BJ (cell line): Measurements from ENCODE around the gene UMAD1. TPM values are rescaled to one million over a fixed set of nuclear protein-coding genes. Genes with fewer than 3 reads are reported as not detected.

Experiments used
- CTCF ChIA-PET: fragments of 350-600 bp; formaldehyde crosslinking; extraction: SDS; loops from one replicate; lab custom pipeline; 2021; ENCODE audit warnings: antibody characterized with exemption, inconsistent platforms; lab: Yijun Ruan, JAX
- POLR2A ChIA-PET: fragments of 300-600 bp; sonication (Branson Sonifier 250); formaldehyde crosslinking; extraction: SDS; loops from one replicate; lab custom pipeline; 2021; ENCODE audit warnings: antibody characterized with exemption; lab: Charles Lee
- DNase-seq: peaks from one replicate; pipeline ENCODE4 v3.0.0-alpha.2; 2011; ENCODE audit warnings: low read depth
- H3K27me3 ChIP-seq: 2 replicates; pipeline ENCODE4 v1.6.0; 2011; ENCODE audit warnings: low read length; ENCODE audit not compliant: control insufficient read depth, insufficient read depth
- H3K36me3 ChIP-seq: 2 replicates; pipeline ENCODE4 v1.5.1; 2011; ENCODE audit warnings: low read length; ENCODE audit not compliant: control insufficient read depth, insufficient read depth
- H3K4me3 ChIP-seq: 2 replicates; pipeline ENCODE4 v1.5.1; 2011; ENCODE audit warnings: low read depth, mild to moderate bottlenecking, control low read depth, low read length
- CTCF ChIP-seq: IDR thresholded peaks from 2 replicates; pipeline ENCODE4 v1.5.1; 2011; ENCODE audit warnings: low read depth, mild to moderate bottlenecking, control low read depth, inconsistent platforms, low read length, moderate library complexity; ENCODE audit not compliant: insufficient read depth
- polyA plus RNA-seq: library from polyadenylated mRNA; depleted of rRNA; stranded (reverse); fragments of >200 nt; gene quantifications from 2 replicates; pipeline ENCODE4 v1.2.3, GENCODE V29; 2011; rRNA removed
- small RNA-seq: library from RNA; depleted of rRNA; stranded (forward); fragments of <200 nt; gene quantifications from one replicate; pipeline ENCODE3, GENCODE V24; 2012; ENCODE audit warnings: low replicate concordance, low read depth; ENCODE audit not compliant: insufficient read length

The UMAD1 gene
- polyA plus RNA-seq, 1 experiment, result 10.1 TPM

GRCh38 chr7:7920481-7920880 is 279.9 kb downstream of the UMAD1 start:
- H3K27me3 ChIP-seq, result no peaks in the 10 kb centered on the region
- TF ChIP-seq CTCF, result no peak
- POLR2A ChIA-PET, result no interaction called here
- CTCF ChIA-PET, result interaction anchor here (1.3 to 1.9 kb wide), 2 partner anchors 9 to 115 kb away, joined by 3 to 5 read pairs; no protein-coding TSS in a partner anchor
- no peaks in the 10 kb centered on the region for H3K36me3 ChIP-seq
- H3K4me3 ChIP-seq, result no peak overlapping the region
- DNase-seq, result no peak

- Histone ChIP-seq H3K27me3 (no peaks in the 10 kb centered on the region), H3K4me3 (no peak overlapping the region), H3K36me3 (no peaks in the 10 kb centered on the region)
- TF ChIP-seq CTCF, result no peak
- DNase-seq, result no peak
- POLR2A ChIA-PET, result no interaction called here
- CTCF ChIA-PET, result interaction anchor here (0.9 kb wide), 1 partner anchor 8 kb away, joined by 4 read pairs; no protein-coding TSS in a partner anchor
Observed at GRCh38 chr7:7921830-7922229, 281.3 kb downstream of the UMAD1 start.

- Histone ChIP-seq H3K36me3 (no peaks in the 10 kb centered on the region), H3K27me3 (no peaks in the 10 kb centered on the region), H3K4me3 (no peak overlapping the region)
- CTCF ChIA-PET, result no interaction called here
- no peak for DNase-seq
- POLR2A ChIA-PET, result no interaction called here
- no peak for TF ChIP-seq CTCF
Observed at GRCh38 chr7:7922684-7923385, 282.3 kb downstream of the UMAD1 start.

GRCh38 chr7:7923818-7924217 is 283.3 kb downstream of the UMAD1 start:
- no peak for TF ChIP-seq CTCF
- POLR2A ChIA-PET, result no interaction called here
- no peak for DNase-seq
- CTCF ChIA-PET, result no interaction called here
- H3K27me3 ChIP-seq, result no peaks in the 10 kb centered on the region
- H3K4me3 ChIP-seq, result no peak overlapping the region
- no peaks in the 10 kb centered on the region for H3K36me3 ChIP-seq

GRCh38 chr7:7924303-7924702 is 283.8 kb downstream of the UMAD1 start:
- Histone ChIP-seq H3K36me3 (no peaks in the 10 kb centered on the region), H3K27me3 (no peaks in the 10 kb centered on the region), H3K4me3 (no peak overlapping the region)
- TF ChIP-seq CTCF, result no peak
- no peak for DNase-seq
- CTCF ChIA-PET, result no interaction called here
- POLR2A ChIA-PET, result no interaction called here

Small RNA genes within 50 kb of the gene (small RNA-seq; reads per million reads assigned to genes)
- gene RNU6-534P, result not detected

Other genes with a start within 250 kb of the UMAD1 start
- 0.04 and 0.11 TPM in 2 replicates for gene COL28A1, start 104.9 kb upstream of the UMAD1 start, polyA plus RNA-seq
- 11.8 and 21.8 TPM in 2 replicates for gene MIOS, start 73.9 kb upstream of the UMAD1 start, polyA plus RNA-seq
- 9.2 and 18.4 TPM in 2 replicates for gene RPA3, start 77.9 kb downstream of the UMAD1 start, polyA plus RNA-seq